GDM1 (cell line): ENCODE results near the gene RHEB.

ENCODE experiments used
- DNase-seq: peaks from one replicate; lab custom pipeline; 2025; lab: John Stamatoyannopoulos, UW

RHEB gene

GRCh38 chr7:151448261-151449252 is 71.1 kb downstream of the RHEB start:
- DNase-seq, result no peak

GRCh38 chr7:151447901-151448260 is 71.8 kb downstream of the RHEB start:
- DNase-seq, result no peak

GRCh38 chr7:151447312-151447711 is 72.4 kb downstream of the RHEB start:
- DNase-seq, result no peak

- no peak for DNase-seq
Measured at GRCh38 chr7:151446412-151446811, 73.3 kb downstream of the RHEB start.

GRCh38 chr7:151444632-151445031 is 75.1 kb downstream of the RHEB start:
- DNase-seq, result no peak

GRCh38 chr7:151442776-151443496 is 76.8 kb downstream of the RHEB start:
- DNase-seq, result no peak

- no peak for DNase-seq
Measured at GRCh38 chr7:151440799-151441445, 78.8 kb downstream of the RHEB start.

GRCh38 chr7:151439855-151440798 is 79.6 kb downstream of the RHEB start, which contains the start of gene CRYGN:
CRYGN (minus strand) TSS chr7:151440141; CDS start chr7:151439917, 224 bp downstream.
- no peak for DNase-seq

- DNase-seq, result no peak
Measured at GRCh38 chr7:151438864-151439601, 80.7 kb downstream of the RHEB start.

- DNase-seq, result no peak
Measured at GRCh38 chr7:151437866-151438516, 81.7 kb downstream of the RHEB start.

- DNase-seq, result no peak
Measured at GRCh38 chr7:151437159-151437553, 82.5 kb downstream of the RHEB start.

GRCh38 chr7:151436446-151437158 is 83.1 kb downstream of the RHEB start:
- DNase-seq, result no peak

GRCh38 chr7:151435971-151436370 is 83.7 kb downstream of the RHEB start:
- DNase-seq, result no peak

GRCh38 chr7:151435103-151435916 is 84.4 kb downstream of the RHEB start:
- no peak for DNase-seq

GRCh38 chr7:151434549-151434948 is 85.1 kb downstream of the RHEB start:
- no peak for DNase-seq

GRCh38 chr7:151433721-151434400 is 85.8 kb downstream of the RHEB start:
- no peak for DNase-seq

- DNase-seq, result peak; percentile 5
Measured at GRCh38 chr7:151432658-151433521, 86.8 kb downstream of the RHEB start.
